H1 (cell line): ENCODE data around the gene VSX2. TPM values are rescaled to one million over a fixed set of nuclear protein-coding genes. Genes with fewer than 3 reads are reported as not detected.

Experiments
- CTCF ChIA-PET: fragments of 300-600 bp; sonication (Branson Sonifier 250); formaldehyde crosslinking; loops from one replicate; lab custom pipeline; 2021; ENCODE audit not compliant: partially characterized antibody; lab: Charles Lee
- POLR2A ChIA-PET: fragments of 300-600 bp; sonication (Branson Sonifier 250); formaldehyde crosslinking; loops from one replicate; lab custom pipeline; 2021; ENCODE audit warnings: inconsistent platforms; ENCODE audit not compliant: partially characterized antibody; lab: Charles Lee
- DNase-seq, 2 experiments: peaks; one replicate each; pipeline versions ENCODE4 v3.0.0 to v3.0.0-alpha.2; 2010 to 2022; ENCODE audit warnings: low spot score in 2 of 2, low read depth in 1 of 2, mixed read lengths in 1 of 2
- FAIRE-seq: peaks from 2 replicates; lab custom pipeline; 2011; peaks lifted over from hg19 to GRCh38; lab: Jason Lieb, UNC
- H2AFZ ChIP-seq: 2 replicates; pipeline ENCODE4 v1.8.1; 2012; ENCODE audit warnings: low read length, inconsistent platforms
- H2AK5ac ChIP-seq: 2 replicates; pipeline ENCODE4 v1.6.1; 2013; ENCODE audit warnings: low read depth, low read length
- H2BK120ac ChIP-seq: replicated peaks from 2 replicates; pipeline ENCODE3; 2013; ENCODE audit warnings: low read depth, low read length, inconsistent platforms
- H2BK12ac ChIP-seq: 2 replicates; pipeline ENCODE4 v1.6.1; 2013; ENCODE audit warnings: low read depth, low read length
- H2BK15ac ChIP-seq: 2 replicates; pipeline ENCODE4 v1.6.1; 2013; ENCODE audit warnings: low read length
- H2BK20ac ChIP-seq: 2 replicates; pipeline ENCODE4 v1.6.1; 2013; ENCODE audit warnings: low read length
- H2BK5ac ChIP-seq: 2 replicates; pipeline ENCODE4 v1.6.1; 2013; ENCODE audit warnings: low read depth, low read length
- H3K14ac ChIP-seq: 2 replicates; pipeline ENCODE4 v1.6.1; 2013; ENCODE audit warnings: inconsistent platforms; ENCODE audit not compliant: insufficient read length
- H3K18ac ChIP-seq: 2 replicates; pipeline ENCODE4 v1.6.1; 2013; ENCODE audit warnings: low read length; ENCODE audit errors: extremely low read depth
- H3K23ac ChIP-seq: 2 replicates; pipeline ENCODE4 v1.6.1; 2013; ENCODE audit warnings: inconsistent platforms; ENCODE audit not compliant: insufficient read length
- H3K23me2 ChIP-seq: 2 replicates; pipeline ENCODE4 v1.6.1; 2013; ENCODE audit warnings: low read depth, low read length
- H3K27ac ChIP-seq: 2 replicates; pipeline ENCODE4 v1.6.1; 2011; ENCODE audit warnings: low read depth, low read length, inconsistent platforms
- H3K27me3 ChIP-seq, 4 experiments: replicated peaks in 1 of 4; 1 replicate in 1 of 4; 2 replicates in 3 of 4; pipeline versions ENCODE4 v1.6.1 to v1.8.1; 2011 to 2013; ENCODE audit warnings: low read length in 3 of 4, mild to moderate bottlenecking in 3 of 4, inconsistent platforms in 2 of 4, mixed read lengths in 2 of 4, moderate library complexity in 1 of 4; ENCODE audit not compliant: control insufficient read depth in 3 of 4, insufficient read depth in 3 of 4; ENCODE audit errors: extremely low read depth in 1 of 4
- H3K36me3 ChIP-seq, 4 experiments: 2 replicates each; pipeline versions ENCODE4 v1.6.1 to v1.8.1; 2011 to 2013; ENCODE audit warnings: mild to moderate bottlenecking in 4 of 4, low read length in 3 of 4, moderate library complexity in 2 of 4, control low read depth in 1 of 4, inconsistent platforms in 1 of 4; ENCODE audit not compliant: insufficient read depth in 4 of 4, control insufficient read depth in 2 of 4
- H3K4ac ChIP-seq: replicated peaks from 2 replicates; pipeline ENCODE3; 2013; ENCODE audit warnings: low read length, low read depth, mixed read lengths, inconsistent platforms; ENCODE audit not compliant: insufficient read length
- H3K4me1 ChIP-seq, 4 experiments: replicated peaks in 1 of 4; 1 replicate in 1 of 4; 2 replicates in 3 of 4; pipeline versions ENCODE4 v1.6.1 to v1.8.1; 2011 to 2013; ENCODE audit warnings: low read length in 3 of 4, inconsistent platforms in 2 of 4, mixed read lengths in 1 of 4; ENCODE audit not compliant: insufficient read depth in 4 of 4, control insufficient read depth in 3 of 4
- H3K4me2 ChIP-seq, 2 experiments: 2 replicates each; pipeline versions ENCODE4 v1.6.1 to v1.8.1; 2011 to 2013; ENCODE audit warnings: low read depth in 2 of 2, low read length in 2 of 2, control low read depth in 1 of 2, inconsistent platforms in 1 of 2, mild to moderate bottlenecking in 1 of 2; ENCODE audit not compliant: insufficient read depth in 1 of 2
- H3K4me3 ChIP-seq, 4 experiments: fragments of 200-600, 300-600 bp in 1 of 4; sonication (generic), shearing (Covaris generic), sonication (Bioruptor Twin) in 1 of 4; 2 replicates each; pipeline versions ENCODE4 v1.5.1 to v1.8.1; 2011 to 2016; ENCODE audit warnings: low read length in 4 of 4, low read depth in 3 of 4, control low read depth in 2 of 4, inconsistent platforms in 2 of 4, mild to moderate bottlenecking in 2 of 4, mixed read lengths in 1 of 4, moderate library complexity in 1 of 4; ENCODE audit not compliant: insufficient read depth in 2 of 4; ENCODE audit errors: extremely low read depth in 1 of 4
- H3K56ac ChIP-seq: replicated peaks from 2 replicates; pipeline ENCODE3; 2013; ENCODE audit warnings: low read depth, mild to moderate bottlenecking, mixed read lengths, low read length, inconsistent platforms; ENCODE audit not compliant: insufficient read length
- H3K79me1 ChIP-seq: 2 replicates; pipeline ENCODE4 v1.6.1; 2013; ENCODE audit warnings: low read depth, low read length, control low read depth
- H3K79me2 ChIP-seq, 2 experiments: 2 replicates each; pipeline versions ENCODE4 v1.6.1 to v1.8.1; 2012 to 2013; ENCODE audit warnings: low read length in 2 of 2, mild to moderate bottlenecking in 2 of 2, inconsistent platforms in 1 of 2; ENCODE audit not compliant: insufficient read depth in 2 of 2, control insufficient read depth in 1 of 2
- H3K9ac ChIP-seq, 4 experiments: replicated peaks in 1 of 4; 1 replicate in 1 of 4; 2 replicates in 3 of 4; pipeline versions ENCODE4 v1.6.1 to v1.8.1; 2011 to 2013; ENCODE audit warnings: low read depth in 3 of 4, low read length in 3 of 4, control low read depth in 2 of 4, mild to moderate bottlenecking in 2 of 4, moderate library complexity in 2 of 4, inconsistent platforms in 1 of 4; ENCODE audit errors: extremely low read depth in 1 of 4
- H3K9me3 ChIP-seq, 2 experiments: 2 replicates each; pipeline versions ENCODE4 v1.6.1 to v1.8.1; 2012 to 2013; ENCODE audit warnings: mild to moderate bottlenecking in 2 of 2, moderate library complexity in 2 of 2, control low read depth in 1 of 2, inconsistent platforms in 1 of 2, low read depth in 1 of 2, low read length in 1 of 2, mixed read lengths in 1 of 2; ENCODE audit not compliant: insufficient read depth in 2 of 2
- H4K20me1 ChIP-seq, 2 experiments: replicated peaks in 1 of 2; 2 replicates each; pipeline versions ENCODE3 to v1.8.1; 2011 to 2013; ENCODE audit warnings: inconsistent platforms in 2 of 2, low read length in 2 of 2, mild to moderate bottlenecking in 1 of 2; ENCODE audit not compliant: insufficient read depth in 2 of 2, control insufficient read depth in 1 of 2
- H4K5ac ChIP-seq: 2 replicates; pipeline ENCODE4 v1.6.1; 2013; ENCODE audit warnings: low read length, low read depth, mixed read lengths, inconsistent platforms; ENCODE audit not compliant: insufficient read length
- H4K8ac ChIP-seq: 2 replicates; pipeline ENCODE4 v1.8.0; 2013; ENCODE audit warnings: mild to moderate bottlenecking, moderate library complexity, low read length, inconsistent platforms; ENCODE audit not compliant: insufficient read depth; ENCODE audit errors: extremely low read depth
- H4K91ac ChIP-seq: replicated peaks from 2 replicates; pipeline ENCODE3; 2013; ENCODE audit warnings: low read length, mixed read lengths, inconsistent platforms; ENCODE audit not compliant: insufficient read length
- ATF3 ChIP-seq: IDR thresholded peaks from 2 replicates; pipeline ENCODE4 v1.6.1; 2011; ENCODE audit warnings: low read depth, mild to moderate bottlenecking, low read length; ENCODE audit not compliant: insufficient read depth
- CHD2 ChIP-seq: IDR thresholded peaks from 2 replicates; pipeline ENCODE4 v1.6.1; 2012; ENCODE audit warnings: low read length, improper control_type of control experiment
- CREB1 ChIP-seq: IDR thresholded peaks from 2 replicates; pipeline ENCODE4 v1.6.1; 2012; ENCODE audit warnings: inconsistent platforms
- EZH2 ChIP-seq: fragments of 200-600 bp; sonication (generic); IDR thresholded peaks from 2 replicates; pipeline ENCODE4 v1.7.1; 2012; ENCODE audit warnings: low read depth, mild to moderate bottlenecking, moderate library complexity, low read length, inconsistent platforms; ENCODE audit not compliant: severe bottlenecking
- GABPA ChIP-seq: IDR thresholded peaks from 2 replicates; pipeline ENCODE4 v1.6.1; 2011; ENCODE audit warnings: mild to moderate bottlenecking, low read length, moderate library complexity, borderline replicate concordance; ENCODE audit not compliant: insufficient read depth
- GTF2F1 ChIP-seq: IDR thresholded peaks from 2 replicates; pipeline ENCODE4 v1.6.1; 2012; ENCODE audit warnings: low read depth, low read length, improper control_type of control experiment, borderline replicate concordance
- KDM4A ChIP-seq: IDR thresholded peaks from one replicate; pipeline ENCODE4 v1.7.1; 2012; ENCODE audit warnings: low read depth, mild to moderate bottlenecking, moderate library complexity, low read length, inconsistent platforms; ENCODE audit not compliant: severe bottlenecking
- MAFK ChIP-seq: IDR thresholded peaks from 2 replicates; pipeline ENCODE4 v1.6.1; 2012; ENCODE audit warnings: low read depth, mild to moderate bottlenecking, improper control_type of control experiment, low read length
- RBBP5 ChIP-seq: IDR thresholded peaks from 2 replicates; pipeline ENCODE4 v1.7.1; 2012; ENCODE audit warnings: low read depth, mild to moderate bottlenecking, inconsistent platforms, low read length, moderate library complexity, borderline replicate concordance
- SIN3A ChIP-seq, 2 experiments: IDR thresholded peaks in 1 of 2; conservative IDR thresholded peaks in 1 of 2; 2 replicates each; pipeline ENCODE4 v1.6.1; 2011 to 2012; ENCODE audit warnings: low read length in 2 of 2, improper control_type of control experiment in 1 of 2, low read depth in 1 of 2, mild to moderate bottlenecking in 1 of 2
- TAF1 ChIP-seq: IDR thresholded peaks from 2 replicates; pipeline ENCODE4 v1.6.1; 2011; ENCODE audit warnings: mild to moderate bottlenecking, low read depth, low read length
- TBP ChIP-seq: IDR thresholded peaks from 2 replicates; pipeline ENCODE4 v1.6.1; 2011; ENCODE audit warnings: low read depth, low read length, improper control_type of control experiment
- YY1 ChIP-seq: IDR thresholded peaks from 2 replicates; pipeline ENCODE4 v1.6.1; 2011; ENCODE audit warnings: low read depth, mild to moderate bottlenecking, low read length
- WGBS, 2 experiments: shearing (Covaris generic) in 1 of 2; methylation state at CpG; one replicate each; pipeline versions ENCODE4 v1.1.6 to v1.1.7; 2013 to 2015; ENCODE audit warnings: low lambda C conversion rate in 2 of 2, mixed read lengths in 2 of 2, inconsistent platforms in 1 of 2, low coverage in 1 of 2, missing lambda C conversion rate in 1 of 2; ENCODE audit not compliant: insufficient replicate concordance in 2 of 2, insufficient coverage in 1 of 2, insufficient read length in 1 of 2; ENCODE audit errors: extremely low coverage in 1 of 2, missing lambda C conversion rate in 1 of 2; 5-methylcytosine and 5-hydroxymethylcytosine counted together
- polyA plus RNA-seq, 7 experiments: library from polyadenylated mRNA; depleted of rRNA in 3 of 7; stranded (reverse) in 5 of 7; unstranded in 2 of 7; fragments of >200 nt in 5 of 7; fragments of 200-250 nt in 2 of 7; gene quantifications; 1 replicate in 5 of 7; 2 replicates in 1 of 7; 4 replicates in 1 of 7; pipeline versions ENCODE4 v1.2.1 to v1.2.3, GENCODE V29; 2011 to 2013; ENCODE audit warnings: missing spikeins in 2 of 7, mixed read lengths in 2 of 7
- total RNA-seq: library from RNA; stranded (reverse); fragmentation: NEBNext Ultra II Directional; extraction: Animal tissue kit (Norgen Biotek cat#: 25700); gene quantifications from 2 replicates; pipeline ENCODE4 v1.2.1, GENCODE V29; 2021

The VSX2 gene
- total and polyA plus RNA-seq, 2 of the 8 experiments (the other 6 are each of a cell fraction or from before 2014, with no cell fraction given) = 0.08 to 0.22 TPM

- H2AK5ac ChIP-seq = no peak overlapping the region
- no peak overlapping the region for H3K4ac ChIP-seq
- peak overlapping the region; percentile 15; the same call in 1 of the 2 replicates for H4K8ac ChIP-seq
- FAIRE-seq = no peak
- no peak overlapping the region for H3K18ac ChIP-seq
- H2BK20ac ChIP-seq = no peak overlapping the region
- no peak overlapping the region for H4K91ac ChIP-seq
- no peak overlapping the region for H2BK5ac ChIP-seq
- peaks cover 2 to 6% of the 10 kb centered on the region in 2 experiments for H4K20me1 ChIP-seq
- H3K79me2 ChIP-seq = no peaks in the 10 kb centered on the region
- POLR2A ChIA-PET = interaction anchor here (1.2 to 2.4 kb wide), 4 partner anchors 9 to 16 kb away, joined by 4 to 11 read pairs (median 6); partner anchors contain the start of gene ABCD4
- H3K36me3 ChIP-seq = peaks cover 38 to 77% (median 70%) of the 10 kb centered on the region in 4 experiments
- H3K23ac ChIP-seq = no peak overlapping the region
- no peak overlapping the region for H2BK120ac ChIP-seq
- no peaks in the 10 kb centered on the region for H3K23me2 ChIP-seq
- no peaks in the 10 kb centered on the region for H3K9me3 ChIP-seq
- H3K9ac ChIP-seq = no peak overlapping the region
- H3K27ac ChIP-seq = no peak overlapping the region
- H3K79me1 ChIP-seq = no peaks in the 10 kb centered on the region; the same call in 1 of the 2 replicates
- no peak for DNase-seq
- H3K4me1 ChIP-seq = no peaks in the 10 kb centered on the region
- TF ChIP-seq YY1 (no peak), ATF3 (no peak), SIN3A (conservative IDR thresholded peaks at IDR 0.05 in 1 of 2, IDR thresholded peaks at IDR 0.05 in 1 of 2; ENCODE audit: low read depth in 1 of 2, low read length in 2 of 2) (no peak), TBP (no peak), RBBP5 (no peak), TAF1 (no peak), CHD2 (no peak), EZH2 (no peak), GABPA (no peak), GTF2F1 (no peak), KDM4A (no peak), MAFK (no peak), CREB1 (no peak)
- H3K27me3 ChIP-seq = no peaks in the 10 kb centered on the region; a peak in 1 of 7 replicates
- no peak overlapping the region for H3K56ac ChIP-seq
- no peak overlapping the region for H3K4me3 ChIP-seq
- CTCF ChIA-PET = interaction anchor here (0.5 to 15.9 kb wide), 6 partner anchors 9 to 192 kb away, joined by 3 to 214 read pairs (median 4); partner anchors contain the start of gene ABCD4
- no peak overlapping the region for H4K5ac ChIP-seq
- 96% methylated on average over 7 of the region's 7 CpGs; no CpG with 5 or more reads in 1 of the 2 experiments for WGBS, 2 experiments
- no peak overlapping the region for H2BK12ac ChIP-seq
- no peak overlapping the region for H2BK15ac ChIP-seq
- H3K14ac ChIP-seq = no peak overlapping the region
- no peak overlapping the region for H2AFZ ChIP-seq
- H3K4me2 ChIP-seq = no peak overlapping the region
These were observed 47.5 kb downstream of the VSX2 start for GRCh38 chr14:74286736-74287135.
